Activated CD4-positive, alpha-beta T cell treated with anti-CD3 and anti-CD28 coated beads for 24 hours (primary cell): ENCODE measurements around the gene PINLYP.

ENCODE experiments used
- DNase-seq, 2 donors: peaks; one replicate each; pipeline ENCODE4 v3.0.0-alpha.2; 2020; ENCODE audit warnings: low read depth in 2 of 2

PINLYP gene

GRCh38 chr19:43628646-43629326, 53.2 kb downstream of the PINLYP start:
- DNase-seq, result no peak

GRCh38 chr19:43631491-43631890, 55.9 kb downstream of the PINLYP start:
- no peak for DNase-seq
